GM12891 (cell line): ENCODE results near the gene SCAMP2.

Source experiments
- PAX5 ChIP-seq: IDR thresholded peaks from 2 replicates; pipeline ENCODE4 v1.6.1; 2011; ENCODE audit warnings: low read length, moderate library complexity, mild to moderate bottlenecking; ENCODE audit not compliant: insufficient read depth, severe bottlenecking
- POLR2A ChIP-seq: IDR thresholded peaks from 2 replicates; pipeline ENCODE4 v1.6.1; 2011; ENCODE audit warnings: low read depth, low read length, control low read depth
- POLR2AphosphoS5 ChIP-seq: IDR thresholded peaks from 2 replicates; pipeline ENCODE4 v1.6.1; 2011; ENCODE audit warnings: low read depth, low read length, control low read depth
- TAF1 ChIP-seq: IDR thresholded peaks from 2 replicates; pipeline ENCODE4 v1.6.1; 2011; ENCODE audit warnings: low read depth, low read length, control low read depth

- TF ChIP-seq POLR2AphosphoS5 (no peak), POLR2A (no peak), PAX5 (no peak), TAF1 (no peak)
Observed at GRCh38 chr15:74812533-74812932, 60.6 kb downstream of the SCAMP2 start, which contains the start of gene LMAN1L.
